ENCODE measurements around the gene CHKA.
A peak's percentile ranks its signal among the peaks of the same experiment; 100 is the strongest.

GRCh38 chr11:68008381-68009337 is 112.5 kb downstream of the CHKA start:
- TF ChIP-seq CTCF (IDR thresholded peaks at IDR 0.05; ENCODE audit: insufficient read depth, low read length) (no peak), POLR2AphosphoS5 (IDR thresholded peaks at IDR 0.05; ENCODE audit: low read depth) (peak; percentile 97)

All from HL-60 (cell line).